IMR-90 (cell line): ENCODE results near the gene CDT1. TPM values are rescaled to one million over a fixed set of nuclear protein-coding genes. Genes with fewer than 3 reads are reported as not detected.

Source experiments
- ATAC-seq: fragments of 200-7000 bp; cut with Tn5 transposase; 2 replicates; pipeline ENCODE4 v1.9.1; 2020; ENCODE audit warnings: low read depth, mild to moderate bottlenecking, moderate library complexity
- BruUV-seq: library from RNA; stranded (reverse); fragments of 400-500 nt; replicated peaks from 2 replicates; lab custom pipeline; 2021; lab: Mats Ljungman, UMichigan
- CTCF ChIA-PET: fragments of 300-600 bp; formaldehyde crosslinking; extraction: SDS; loops from one replicate; lab custom pipeline; 2021; ENCODE audit warnings: antibody characterized with exemption; lab: Yijun Ruan, JAX
- POLR2A ChIA-PET: fragments of 300-600 bp; sonication (Branson Sonifier 250); formaldehyde crosslinking; loops from one replicate; lab custom pipeline; 2022; ENCODE audit warnings: antibody characterized with exemption; ENCODE audit not compliant: unreplicated experiment; lab: Charles Lee
- DNase-seq: peaks from one replicate; pipeline ENCODE4 v3.0.0; 2013
- H2AFZ ChIP-seq: replicated peaks from 2 replicates; pipeline ENCODE3; 2013; ENCODE audit warnings: low read length, mild to moderate bottlenecking; ENCODE audit not compliant: poor library complexity
- H2AK5ac ChIP-seq: 2 replicates; pipeline ENCODE4 v1.6.1; 2013; ENCODE audit warnings: low read depth, low read length, inconsistent platforms
- H2AK9ac ChIP-seq: replicated peaks from 2 replicates; pipeline ENCODE3; 2013; ENCODE audit warnings: mild to moderate bottlenecking, low read depth, low read length, moderate library complexity; ENCODE audit not compliant: poor library complexity
- H2BK120ac ChIP-seq: 2 replicates; pipeline ENCODE4 v1.6.1; 2013; ENCODE audit warnings: low read depth, low read length, inconsistent platforms
- H2BK15ac ChIP-seq: 3 replicates; pipeline ENCODE4 v1.6.1; 2013; ENCODE audit warnings: low read depth, low read length, inconsistent platforms
- H2BK20ac ChIP-seq: 2 replicates; pipeline ENCODE4 v1.6.1; 2013; ENCODE audit warnings: low read depth, mild to moderate bottlenecking, inconsistent platforms, low read length, moderate library complexity
- H2BK5ac ChIP-seq: 2 replicates; pipeline ENCODE4 v1.6.1; 2013; ENCODE audit warnings: mild to moderate bottlenecking, low read depth, low read length, inconsistent platforms; ENCODE audit not compliant: poor library complexity, severe bottlenecking
- H3K14ac ChIP-seq: replicated peaks from 2 replicates; pipeline ENCODE4 v1.6.1; 2013; ENCODE audit warnings: low read depth, low read length, inconsistent platforms
- H3K18ac ChIP-seq: 2 replicates; pipeline ENCODE4 v1.6.1; 2013; ENCODE audit warnings: low read depth, low read length, control low read depth
- H3K23ac ChIP-seq: 2 replicates; pipeline ENCODE4 v1.6.1; 2013; ENCODE audit warnings: low read depth, low read length, inconsistent platforms
- H3K27ac ChIP-seq: 2 replicates; pipeline ENCODE4 v1.5.1; 2013; ENCODE audit warnings: mild to moderate bottlenecking, control low read depth, low read length; ENCODE audit not compliant: insufficient read depth
- H3K27me3 ChIP-seq: 2 replicates; pipeline ENCODE4 v1.6.1; 2013; ENCODE audit warnings: low read length; ENCODE audit not compliant: control insufficient read depth, insufficient read depth
- H3K36me3 ChIP-seq: 2 replicates; pipeline ENCODE4 v1.6.1; 2013; ENCODE audit warnings: low read length, mixed read lengths; ENCODE audit not compliant: control insufficient read depth, insufficient read depth
- H3K4ac ChIP-seq: 2 replicates; pipeline ENCODE4 v1.6.1; 2013; ENCODE audit warnings: low read depth, low read length, inconsistent platforms
- H3K4me1 ChIP-seq: 2 replicates; pipeline ENCODE4 v1.6.1; 2013; ENCODE audit warnings: low read length, mixed read lengths; ENCODE audit not compliant: control insufficient read depth, insufficient read depth
- H3K4me2 ChIP-seq: 2 replicates; pipeline ENCODE4 v1.6.1; 2013; ENCODE audit warnings: low read depth, mild to moderate bottlenecking, control low read depth, low read length, moderate library complexity
- H3K4me3 ChIP-seq: 2 replicates; pipeline ENCODE4 v1.5.1; 2013; ENCODE audit warnings: low read depth, mild to moderate bottlenecking, control low read depth, low read length, moderate library complexity; ENCODE audit not compliant: insufficient read depth
- H3K56ac ChIP-seq: 2 replicates; pipeline ENCODE4 v1.6.1; 2013; ENCODE audit warnings: low read length, inconsistent platforms; ENCODE audit not compliant: insufficient read depth; ENCODE audit errors: extremely low read depth
- H3K79me1 ChIP-seq, 2 experiments: 2 replicates each; pipeline ENCODE4 v1.6.1; 2013; ENCODE audit warnings: low read length in 2 of 2, inconsistent platforms in 1 of 2, low read depth in 1 of 2
- H3K9ac ChIP-seq: 2 replicates; pipeline ENCODE4 v1.6.1; 2013; ENCODE audit warnings: low read depth, low read length, control low read depth
- H3K9me1 ChIP-seq: 2 replicates; pipeline ENCODE4 v1.6.1; 2013; ENCODE audit warnings: low read length, inconsistent platforms; ENCODE audit not compliant: insufficient read depth
- H3K9me3 ChIP-seq: 2 replicates; pipeline ENCODE4 v1.6.1; 2013; ENCODE audit warnings: low read length; ENCODE audit not compliant: control insufficient read depth, insufficient read depth
- H4K20me1 ChIP-seq: 2 replicates; pipeline ENCODE4 v1.6.1; 2013; ENCODE audit warnings: low read length, inconsistent platforms; ENCODE audit not compliant: insufficient read depth
- H4K5ac ChIP-seq: 2 replicates; pipeline ENCODE4 v1.6.1; 2013; ENCODE audit warnings: mild to moderate bottlenecking, low read depth, low read length, control low read depth
- H4K8ac ChIP-seq, 2 experiments: 2 replicates each; pipeline ENCODE4 v1.6.1; 2013; ENCODE audit warnings: low read depth in 2 of 2, low read length in 2 of 2, control low read depth in 1 of 2, inconsistent platforms in 1 of 2
- H4K91ac ChIP-seq: 2 replicates; pipeline ENCODE4 v1.6.1; 2013; ENCODE audit warnings: low read depth, low read length, inconsistent platforms; ENCODE audit not compliant: insufficient read depth
- BHLHE40 ChIP-seq: fragments of 150-350 bp; IDR thresholded peaks from 2 replicates; pipeline ENCODE4 v1.6.1; 2016; ENCODE audit warnings: mild to moderate bottlenecking, low read depth, low read length
- CEBPB ChIP-seq: IDR thresholded peaks from 2 replicates; pipeline ENCODE4 v1.6.1; 2012; ENCODE audit warnings: low read depth, low read length, improper control_type of control experiment
- CHD1 ChIP-seq: IDR thresholded peaks from 2 replicates; pipeline ENCODE4 v1.6.1; 2012; ENCODE audit warnings: low read depth, low read length, improper control_type of control experiment
- FOS ChIP-seq: fragments of 150-350 bp; IDR thresholded peaks from 2 replicates; pipeline ENCODE4 v1.6.1; 2016; ENCODE audit warnings: low read depth, low read length
- MAFK ChIP-seq: IDR thresholded peaks from 2 replicates; pipeline ENCODE4 v1.6.1; 2012; ENCODE audit warnings: low read depth, low read length, improper control_type of control experiment
- MAZ ChIP-seq: IDR thresholded peaks from 2 replicates; pipeline ENCODE4 v1.6.1; 2012; ENCODE audit warnings: low read depth, mild to moderate bottlenecking, low read length, improper control_type of control experiment, moderate library complexity, borderline replicate concordance
- MXI1 ChIP-seq: IDR thresholded peaks from 2 replicates; pipeline ENCODE4 v1.6.1; 2012; ENCODE audit warnings: low read depth, mild to moderate bottlenecking, low read length, moderate library complexity, borderline replicate concordance
- NFE2L2 ChIP-seq: fragments of 150-350 bp; IDR thresholded peaks from 2 replicates; pipeline ENCODE4 v1.6.1; 2016; ENCODE audit warnings: low read depth, mild to moderate bottlenecking, low read length
- POLR2A ChIP-seq: IDR thresholded peaks from 2 replicates; pipeline ENCODE4 v1.6.1; 2012; ENCODE audit warnings: mild to moderate bottlenecking, low read depth, low read length
- RCOR1 ChIP-seq: IDR thresholded peaks from 2 replicates; pipeline ENCODE4 v1.6.1; 2012; ENCODE audit warnings: mild to moderate bottlenecking, low read length, improper control_type of control experiment; ENCODE audit not compliant: insufficient replicate concordance
- RFX5 ChIP-seq: IDR thresholded peaks from 2 replicates; pipeline ENCODE4 v1.8.0; 2012; ENCODE audit warnings: low read depth, mild to moderate bottlenecking, low read length, moderate library complexity
- SMC3 ChIP-seq: fragments of 150-350 bp; IDR thresholded peaks from 2 replicates; pipeline ENCODE4 v1.6.1; 2016; ENCODE audit warnings: low read depth, mild to moderate bottlenecking, antibody characterized with exemption, low read length, moderate library complexity
- WGBS, 2 experiments: methylation state at CpG; one replicate each; pipeline versions ENCODE4 v1.1.5 to v1.1.7; 2013; ENCODE audit warnings: missing lambda C conversion rate in 2 of 2; ENCODE audit not compliant: insufficient read length in 1 of 2; ENCODE audit errors: extremely low coverage in 2 of 2; 5-methylcytosine and 5-hydroxymethylcytosine counted together
- dilution Hi-C: fragments of 300-500 bp; cut with HindIII; formaldehyde crosslinking; loops from one replicate; pipeline ENCODE4 v1.14.3; 2018; ENCODE audit warnings: low sequenced_read_pairs; ENCODE audit not compliant: unreplicated experiment
- in situ Hi-C: fragments of 300-500 bp; cut with MboI; formaldehyde crosslinking; loops from 3 replicates; pipeline ENCODE4 v1.14.3; 2019; ENCODE audit warnings: low sequenced_read_pairs, inconsistent platforms, mixed read lengths
- intact Hi-C: fragments of 100-400 bp; cut with micrococcal nuclease; formaldehyde crosslinking; loops from 2 replicates; pipeline ENCODE4 v1.10.0; 2022
- polyA plus RNA-seq, 3 experiments: library from polyadenylated mRNA; depleted of rRNA; stranded (reverse); fragments of >200 nt; gene quantifications; 2 replicates each; pipeline ENCODE4 v1.2.3, GENCODE V29; 2012; ENCODE audit warnings: low replicate concordance in 1 of 3
- total RNA-seq: library from RNA; depleted of rRNA; stranded (reverse); fragments of >200 nt; gene quantifications from 2 replicates; pipeline ENCODE4 v1.2.3, GENCODE V29; 2012
- TF ChIP-seq, protein P1 (sequence below): fragments of 150-350 bp; IDR thresholded peaks from 2 replicates; pipeline ENCODE4 v1.6.1; 2017; ENCODE audit warnings: mild to moderate bottlenecking, antibody characterized with exemption, low read length, low read depth

CDT1 gene
- total and polyA plus RNA-seq, 2 of the 4 experiments (the other 2 are of a cell fraction), result 3.2 to 11.8 TPM

DNA sequence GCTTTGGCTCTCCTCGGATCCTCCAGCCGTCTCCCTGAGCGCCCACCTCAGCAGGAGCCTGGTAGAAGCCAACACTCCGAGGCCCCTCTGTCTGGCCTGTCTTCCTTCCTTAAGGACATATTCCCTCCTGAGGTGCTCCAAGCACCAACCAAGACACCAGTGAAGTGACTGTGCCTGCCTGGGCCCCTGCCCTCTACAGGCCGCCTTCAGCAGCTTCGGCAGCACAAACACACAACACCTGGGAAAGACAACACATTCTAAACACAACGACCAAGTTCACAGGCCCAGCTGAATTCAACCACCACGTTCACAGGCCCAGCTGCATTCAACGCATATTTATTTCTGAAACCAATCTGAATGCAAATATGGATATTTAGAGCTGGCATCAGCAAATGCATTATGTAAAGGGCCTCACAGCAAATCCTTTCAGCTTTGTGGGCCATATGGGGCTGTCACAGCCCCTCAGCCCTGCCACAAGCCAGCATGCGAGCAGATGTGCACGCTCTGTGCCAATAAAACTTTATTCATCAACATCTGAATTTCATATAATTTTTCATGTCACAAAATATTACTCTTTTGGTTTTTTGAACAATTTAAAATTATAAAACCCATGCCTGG is 40.9 kb downstream of the CDT1 start:
- Histone ChIP-seq H3K4ac (no peak overlapping the region), H2AK9ac (no peak overlapping the region), H3K79me1 (peaks cover 4 to 16% of the 10 kb centered on the region in 2 experiments; a peak in 2 of 4 replicates), H4K8ac (no peak overlapping the region), H3K14ac (no peak overlapping the region), H3K9ac (no peak overlapping the region), H2BK15ac (no peak overlapping the region), H3K36me3 (peaks cover 23% of the 10 kb centered on the region), H3K9me3 (no peaks in the 10 kb centered on the region), H2AFZ (no peak overlapping the region), H2AK5ac (no peak overlapping the region), H3K4me3 (no peak overlapping the region), H3K18ac (no peak overlapping the region), H3K4me2 (no peak overlapping the region), H3K56ac (no peak overlapping the region), H4K20me1 (peaks cover 3% of the 10 kb centered on the region; the same call in 1 of the 2 replicates), H2BK5ac (no peak overlapping the region), H3K9me1 (no peaks in the 10 kb centered on the region), H2BK20ac (no peak overlapping the region), H3K27ac (no peak overlapping the region), H4K5ac (no peak overlapping the region), H3K23ac (no peak overlapping the region), H2BK120ac (no peak overlapping the region), H3K4me1 (peaks cover 3% of the 10 kb centered on the region; the same call in 1 of the 2 replicates), H3K27me3 (no peaks in the 10 kb centered on the region), H4K91ac (no peak overlapping the region)
- no TSS peak for BruUV-seq
- ChIA-PET CTCF (interaction anchor here (1.6 kb wide), 1 partner anchor 13 kb away, joined by 6 read pairs; no protein-coding TSS in a partner anchor), POLR2A (no interaction called here)
- WGBS, 2 experiments, result 93% methylated on average over 2 of the region's 11 CpGs; no CpG with 5 or more reads in 1 of the 2 experiments
- TF ChIP-seq CHD1 (no peak), BHLHE40 (no peak), SMC3 (no peak), CEBPB (no peak), MAZ (no peak), RCOR1 (no peak), MAFK (no peak), NFE2L2 (no peak), FOS (no peak), MXI1 (no peak), POLR2A (no peak), RFX5 (no peak)
- TF ChIP-seq, protein P1, sequence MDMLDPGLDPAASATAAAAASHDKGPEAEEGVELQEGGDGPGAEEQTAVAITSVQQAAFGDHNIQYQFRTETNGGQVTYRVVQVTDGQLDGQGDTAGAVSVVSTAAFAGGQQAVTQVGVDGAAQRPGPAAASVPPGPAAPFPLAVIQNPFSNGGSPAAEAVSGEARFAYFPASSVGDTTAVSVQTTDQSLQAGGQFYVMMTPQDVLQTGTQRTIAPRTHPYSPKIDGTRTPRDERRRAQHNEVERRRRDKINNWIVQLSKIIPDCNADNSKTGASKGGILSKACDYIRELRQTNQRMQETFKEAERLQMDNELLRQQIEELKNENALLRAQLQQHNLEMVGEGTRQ, result no peak
- DNase-seq, result no peak
- in situ Hi-C loops, result no loop called here
- no peak; the same call in 1 of the 2 replicates for ATAC-seq
- intact Hi-C loops, result no loop called here
- dilution Hi-C loops, result no loop called here
